HG02678 (cell line): ENCODE data around the gene RASL11A.

Experiments used
- ATAC-seq: cut with Tn5 transposase; IDR thresholded peaks from one replicate; pipeline ENCODE4 v1.9.1; 2021; ENCODE audit warnings: mild to moderate bottlenecking, moderate library complexity; ENCODE audit not compliant: unreplicated experiment

The RASL11A gene, protein sequence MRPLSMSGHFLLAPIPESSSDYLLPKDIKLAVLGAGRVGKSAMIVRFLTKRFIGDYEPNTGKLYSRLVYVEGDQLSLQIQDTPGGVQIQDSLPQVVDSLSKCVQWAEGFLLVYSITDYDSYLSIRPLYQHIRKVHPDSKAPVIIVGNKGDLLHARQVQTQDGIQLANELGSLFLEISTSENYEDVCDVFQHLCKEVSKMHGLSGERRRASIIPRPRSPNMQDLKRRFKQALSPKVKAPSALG

GRCh38 chr13:27270594-27271520 lies at the start of gene RASL11A:
Gene RASL11A (plus strand): TSS chr13:27270830. CDS start chr13:27270945, 115 bp downstream.
- ATAC-seq: peak; percentile 88

- peak; percentile 65 for ATAC-seq
Measured at GRCh38 chr13:27222100-27222499, 48.5 kb upstream of the RASL11A start.

DNA sequence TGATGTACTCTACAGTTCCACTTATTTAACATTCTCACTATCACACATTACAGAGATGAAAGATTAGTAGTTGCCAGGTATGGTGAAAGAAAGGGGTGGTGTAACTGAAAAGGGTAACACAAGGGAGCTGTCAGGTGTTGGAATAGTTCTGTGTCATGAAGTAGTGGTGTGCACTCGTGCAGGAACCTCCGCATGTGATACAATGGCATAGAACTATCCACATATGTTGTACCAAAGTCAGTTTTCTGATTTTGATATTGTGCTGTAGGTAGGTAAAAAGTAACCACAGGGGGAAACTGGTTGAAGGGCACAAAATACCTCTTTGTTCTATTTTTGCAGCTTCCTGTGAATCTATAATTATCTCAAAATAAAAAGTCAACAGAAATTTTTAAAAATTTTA lies 43.6 kb upstream of the RASL11A start:
- no peak for ATAC-seq

GRCh38 chr13:27228131-27228530 lies 42.5 kb upstream of the RASL11A start:
- no peak for ATAC-seq

DNA sequence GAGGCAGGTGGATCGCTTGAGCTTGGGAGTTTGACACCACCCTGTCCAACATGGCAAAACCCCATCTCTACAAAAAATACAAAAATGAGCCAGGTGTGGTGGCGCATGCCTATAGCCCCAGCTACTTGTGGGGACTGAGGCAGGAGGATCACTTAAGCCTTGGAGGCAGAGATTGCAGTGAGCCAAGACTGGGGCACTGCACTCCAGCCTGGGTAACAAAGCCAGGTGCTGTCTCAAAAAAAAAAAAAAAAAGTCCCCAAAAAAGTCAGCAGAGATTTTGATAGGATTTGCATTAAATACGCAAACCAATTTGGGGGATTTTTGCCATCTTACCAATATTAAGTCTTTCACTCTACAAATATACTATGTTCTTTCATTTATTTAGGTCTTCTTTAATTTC lies 41.0 kb upstream of the RASL11A start:
- ATAC-seq: no peak

DNA sequence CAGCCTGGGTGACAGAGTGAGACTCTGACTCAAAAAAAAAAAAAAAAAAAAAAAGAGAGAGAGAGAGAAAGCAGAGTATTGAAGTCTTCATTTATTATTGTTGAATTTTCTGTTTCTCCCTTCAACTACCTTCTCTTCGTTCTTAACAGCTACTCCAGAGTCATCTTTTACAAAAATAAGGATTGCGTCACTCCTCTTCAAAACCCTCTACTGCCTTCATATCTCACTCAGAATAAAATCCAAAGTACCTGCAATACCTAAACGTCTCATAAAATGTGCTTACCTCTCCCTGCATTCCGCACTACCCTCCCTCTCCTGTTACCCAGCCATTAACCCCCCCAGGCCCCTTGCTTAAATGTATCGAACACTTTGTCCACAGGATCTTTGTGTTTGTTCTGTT lies 36.7 kb upstream of the RASL11A start:
- ATAC-seq: no peak

DNA sequence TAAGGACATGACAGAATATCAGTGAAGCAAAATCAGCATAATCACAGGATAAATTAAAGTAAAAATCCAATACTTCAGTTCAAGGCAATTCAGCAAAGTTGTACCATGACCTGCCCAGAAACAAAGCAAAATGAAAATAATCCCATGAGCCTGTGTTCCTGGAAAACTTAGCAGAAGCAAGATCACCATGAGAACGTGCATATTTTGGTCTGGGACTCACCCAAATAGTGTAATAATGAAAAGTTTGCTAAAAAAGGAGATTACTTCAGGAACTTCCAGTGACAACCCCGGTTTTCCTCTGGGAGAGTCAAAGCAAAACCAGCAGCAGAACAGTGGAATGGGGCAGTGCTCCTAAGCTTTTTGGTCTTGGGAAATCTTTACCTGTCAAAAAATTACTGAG lies 34.2 kb upstream of the RASL11A start:
- no peak for ATAC-seq

GRCh38 chr13:27242702-27243101 lies 27.9 kb upstream of the RASL11A start:
- no peak for ATAC-seq

DNA sequence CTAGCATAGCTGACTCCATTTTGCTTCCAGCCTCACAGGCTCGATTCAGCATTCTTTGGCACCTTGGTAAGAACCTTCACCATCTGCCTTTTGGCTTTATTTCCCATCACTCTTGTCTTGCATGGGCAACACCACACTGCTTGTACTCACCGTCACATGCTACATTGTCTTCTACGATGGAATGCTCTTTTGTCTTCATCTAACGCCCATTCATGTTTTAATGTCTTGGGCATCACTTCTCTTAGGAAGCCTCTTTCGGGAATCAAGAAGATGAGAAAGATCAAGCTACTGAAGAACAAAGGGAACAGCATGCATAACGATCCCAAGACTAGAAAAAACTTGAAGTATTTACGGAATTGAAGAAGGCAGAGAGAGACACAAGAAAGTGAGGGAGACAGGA lies 25.0 kb upstream of the RASL11A start:
- no peak for ATAC-seq

GRCh38 chr13:27250833-27251165 lies 19.8 kb upstream of the RASL11A start:
- peak; percentile 3 for ATAC-seq

GRCh38 chr13:27251166-27252091 lies 19.2 kb upstream of the RASL11A start, which contains the start of gene RPL21:
Gene RPL21 (plus strand): TSS chr13:27251558. CDS start chr13:27253777, 2,219 bp downstream.
- ATAC-seq: peak; percentile 95

DNA sequence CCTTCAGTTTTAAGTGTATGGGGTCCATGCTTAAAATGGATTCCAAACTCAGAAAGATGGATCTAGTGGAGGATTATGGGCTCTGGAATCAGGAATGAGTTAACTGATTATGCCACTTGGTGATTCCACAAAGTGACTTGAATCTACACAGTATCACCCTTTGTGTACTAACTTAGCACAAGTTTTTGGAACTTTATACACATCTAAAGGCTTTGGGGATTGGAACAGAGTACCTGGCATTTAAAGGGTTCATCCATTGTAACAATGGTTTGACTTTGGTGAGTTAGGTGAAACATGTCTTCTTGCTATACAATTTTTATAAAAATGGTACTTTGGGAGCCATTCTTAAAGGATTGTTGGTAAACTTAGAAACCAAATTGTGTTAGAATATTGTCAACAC lies 18.2 kb upstream of the RASL11A start:
- no peak for ATAC-seq

DNA sequence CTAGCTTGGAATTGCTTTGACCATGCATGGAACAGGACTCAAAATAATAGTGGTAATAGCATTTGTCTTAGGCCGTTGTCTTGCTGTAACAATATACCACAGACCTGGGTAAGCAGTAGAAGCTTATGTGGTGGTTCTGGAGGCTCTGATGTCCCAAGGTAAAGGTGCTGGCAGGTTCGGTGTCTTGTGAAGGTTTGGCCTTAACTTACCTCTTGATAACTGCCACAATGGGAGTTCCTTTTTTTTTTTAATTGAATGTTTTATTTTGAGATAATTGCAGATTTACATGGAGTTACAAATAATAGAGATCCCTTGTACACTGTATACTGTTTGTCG lies 13.4 kb upstream of the RASL11A start:
- ATAC-seq: no peak

GRCh38 chr13:27257648-27258253 lies 12.9 kb upstream of the RASL11A start:
- ATAC-seq: no peak

- no peak for ATAC-seq
Measured at GRCh38 chr13:27258637-27259386, 11.8 kb upstream of the RASL11A start.

GRCh38 chr13:27259831-27260230 lies 10.8 kb upstream of the RASL11A start:
- no peak for ATAC-seq

DNA sequence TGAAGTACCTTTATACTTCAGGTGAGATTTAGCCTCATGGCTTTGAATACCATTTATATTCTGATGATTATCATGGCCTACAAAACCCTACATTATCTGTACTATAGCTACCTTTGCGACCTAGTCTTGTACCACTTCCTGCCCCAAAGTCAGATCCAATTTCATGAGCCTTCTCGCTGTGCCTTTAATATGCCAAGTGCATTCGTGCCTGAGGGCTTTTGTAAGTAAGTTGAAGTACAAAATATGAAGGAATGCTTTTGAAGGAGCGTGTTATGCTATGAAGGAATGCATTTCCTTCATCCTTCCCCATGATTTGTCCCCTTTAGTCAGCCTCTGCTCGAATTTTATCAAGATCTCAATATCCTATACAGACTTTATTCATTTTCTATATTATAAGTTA lies 9.2 kb upstream of the RASL11A start:
- ATAC-seq: no peak

- ATAC-seq: no peak
Measured at GRCh38 chr13:27263438-27263837, 7.2 kb upstream of the RASL11A start.

- ATAC-seq: no peak
Measured at GRCh38 chr13:27264181-27264580, 6.4 kb upstream of the RASL11A start.

- no peak for ATAC-seq
Measured at GRCh38 chr13:27264648-27265047, 6.0 kb upstream of the RASL11A start.
